ENCODE measurements around the gene NPHP4.

- TF ChIP-seq, protein P1, sequence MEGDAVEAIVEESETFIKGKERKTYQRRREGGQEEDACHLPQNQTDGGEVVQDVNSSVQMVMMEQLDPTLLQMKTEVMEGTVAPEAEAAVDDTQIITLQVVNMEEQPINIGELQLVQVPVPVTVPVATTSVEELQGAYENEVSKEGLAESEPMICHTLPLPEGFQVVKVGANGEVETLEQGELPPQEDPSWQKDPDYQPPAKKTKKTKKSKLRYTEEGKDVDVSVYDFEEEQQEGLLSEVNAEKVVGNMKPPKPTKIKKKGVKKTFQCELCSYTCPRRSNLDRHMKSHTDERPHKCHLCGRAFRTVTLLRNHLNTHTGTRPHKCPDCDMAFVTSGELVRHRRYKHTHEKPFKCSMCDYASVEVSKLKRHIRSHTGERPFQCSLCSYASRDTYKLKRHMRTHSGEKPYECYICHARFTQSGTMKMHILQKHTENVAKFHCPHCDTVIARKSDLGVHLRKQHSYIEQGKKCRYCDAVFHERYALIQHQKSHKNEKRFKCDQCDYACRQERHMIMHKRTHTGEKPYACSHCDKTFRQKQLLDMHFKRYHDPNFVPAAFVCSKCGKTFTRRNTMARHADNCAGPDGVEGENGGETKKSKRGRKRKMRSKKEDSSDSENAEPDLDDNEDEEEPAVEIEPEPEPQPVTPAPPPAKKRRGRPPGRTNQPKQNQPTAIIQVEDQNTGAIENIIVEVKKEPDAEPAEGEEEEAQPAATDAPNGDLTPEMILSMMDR (IDR thresholded peaks at IDR 0.05), result no peak
- TF ChIP-seq POLR2A (IDR thresholded peaks at IDR 0.05), result no peak
These were observed 145.1 kb downstream of the NPHP4 start for GRCh38 chr1:5847013-5847659.
